Left ventricle myocardium superior (tissue), 1 donor: Measurements from ENCODE around the gene SLC34A3. TPM values are rescaled to one million over a fixed set of nuclear protein-coding genes. Genes with fewer than 3 reads are reported as not detected.

ENCODE experiments used
- ATAC-seq: fragments of 200-7000 bp; cut with Tn5 transposase; one replicate; pipeline ENCODE4 v1.9.1; 2020; ENCODE audit warnings: mild to moderate bottlenecking, moderate library complexity
- DNase-seq: peaks from one replicate; pipeline ENCODE4 v3.0.0-alpha.2; 2020
- intact Hi-C: fragments of 100-400 bp; cut with micrococcal nuclease; formaldehyde crosslinking; loops from one replicate; pipeline ENCODE4 v1.11.0; 2022
- total RNA-seq: library from RNA; stranded (reverse); fragmentation: NEBNext Ultra II Directional; extraction: Animal tissue kit (Norgen Biotek cat#: 25700); gene quantifications from one replicate; pipeline ENCODE4 v1.2.1, GENCODE V29; 2021
- donor health status: DM: no; HTN: yes; CAD: no; lungs with severe emphysema.

Gene SLC34A3
- total RNA-seq, 1 donor from 2014 or later: not detected

GRCh38 chr9:137278721-137279711 is 48.3 kb downstream of the SLC34A3 start:
- DNase-seq (no peak), ATAC-seq (no peak)
- intact Hi-C loops: no loop called here

GRCh38 chr9:137279741-137280473 is 49.2 kb downstream of the SLC34A3 start:
- intact Hi-C loops: no loop called here
- ATAC-seq: no peak
- DNase-seq: no peak

- intact Hi-C loops: no loop called here
- DNase-seq: no peak
- ATAC-seq: peak; percentile 7
Observed at GRCh38 chr9:137280474-137281344, 50.0 kb downstream of the SLC34A3 start.

- ATAC-seq (no peak), DNase-seq (no peak)
- intact Hi-C loops: no loop called here
Observed at GRCh38 chr9:137281345-137282116, 50.8 kb downstream of the SLC34A3 start.

Other genes starting within 250 kb of the SLC34A3 start
- 18.3 TPM for gene LCNL1, start 247.9 kb upstream of the SLC34A3 start, total RNA-seq
- 23.9 TPM for gene PAXX, start 238.5 kb upstream of the SLC34A3 start, total RNA-seq
- 1.7 TPM for gene CLIC3, start 234.3 kb upstream of the SLC34A3 start, total RNA-seq
- gene ABCA2, start 202.7 kb upstream of the SLC34A3 start, total RNA-seq: 33.8 TPM
- gene FUT7, start 198.8 kb upstream of the SLC34A3 start, total RNA-seq: 0.17 TPM
- gene NPDC1, start 184.7 kb upstream of the SLC34A3 start, total RNA-seq: 59.0 TPM
- 2.1 TPM for gene ENTPD2, start 176.8 kb upstream of the SLC34A3 start, total RNA-seq
- 0.12 TPM for gene SAPCD2, start 160.3 kb upstream of the SLC34A3 start, total RNA-seq
- 12.6 TPM for gene UAP1L1, start 153.4 kb upstream of the SLC34A3 start, total RNA-seq
- 21.4 TPM for gene MAN1B1, start 143.9 kb upstream of the SLC34A3 start, total RNA-seq
- 155 TPM for gene DPP7, start 116.2 kb upstream of the SLC34A3 start, total RNA-seq
- not detected for gene GRIN1, start 91.7 kb upstream of the SLC34A3 start, total RNA-seq
- not detected for gene LRRC26, start 60.9 kb upstream of the SLC34A3 start, total RNA-seq
- gene TMEM210, start 58.8 kb upstream of the SLC34A3 start, total RNA-seq: not detected
- gene ANAPC2, start 42.3 kb upstream of the SLC34A3 start, total RNA-seq: 38.2 TPM
- gene SSNA1, start 42.2 kb upstream of the SLC34A3 start, total RNA-seq: 77.7 TPM
- 21.7 TPM for gene TPRN, start 30.2 kb upstream of the SLC34A3 start, total RNA-seq
- 43.3 TPM for gene TMEM203, start 25.3 kb upstream of the SLC34A3 start, total RNA-seq
- 5.7 TPM for gene NDOR1, start 25.2 kb upstream of the SLC34A3 start, total RNA-seq
- 29.7 TPM for gene RNF208, start 8.7 kb upstream of the SLC34A3 start, total RNA-seq
- gene CYSRT1, start 5.7 kb upstream of the SLC34A3 start, total RNA-seq: not detected
- not detected for gene RNF224, start 3.4 kb upstream of the SLC34A3 start, total RNA-seq
- gene TUBB4B, start 10.4 kb downstream of the SLC34A3 start, total RNA-seq: 439 TPM
- 0.69 TPM for gene STPG3, start 20.4 kb downstream of the SLC34A3 start, total RNA-seq
- gene NELFB, start 24.4 kb downstream of the SLC34A3 start, total RNA-seq: 43.6 TPM
- 19.3 TPM for gene TOR4A, start 46.8 kb downstream of the SLC34A3 start, total RNA-seq
- gene NRARP, start 71.4 kb downstream of the SLC34A3 start, total RNA-seq: 4.0 TPM
- gene EXD3, start 192.3 kb downstream of the SLC34A3 start, total RNA-seq: 8.3 TPM
- 1.9 TPM for gene NOXA1, start 192.5 kb downstream of the SLC34A3 start, total RNA-seq
- gene ENTPD8, start 210.5 kb downstream of the SLC34A3 start, total RNA-seq: not detected
- 10.2 TPM for gene NSMF, start 228.4 kb downstream of the SLC34A3 start, total RNA-seq